Measurements from ENCODE around the gene SLC25A17. TPM values are rescaled to one million over a fixed set of nuclear protein-coding genes. Genes with fewer than 3 reads are reported as not detected.

The SLC25A17 gene
- total RNA-seq, 2 donors from 2014 or later = 7.6 to 8.3 TPM

- H3K27ac ChIP-seq = no peak overlapping the region
- H3K27me3 ChIP-seq = no peaks in the 10 kb centered on the region
- DNase-seq (no peak), ATAC-seq (no peak)
- intact Hi-C loops (cut with DNase I) = no loop called here
- H3K4me3 ChIP-seq = no peak overlapping the region
- TF ChIP-seq CTCF (IDR thresholded peaks at IDR 0.05) = no peak
- no peak for TF ChIP-seq POLR2A (IDR thresholded peaks at IDR 0.05)
- peaks cover 14% of the 10 kb centered on the region for H3K4me1 ChIP-seq
- no peaks in the 10 kb centered on the region for H3K36me3 ChIP-seq (replicated peaks in 1 of 2; ENCODE audit: insufficient read depth in 1 of 2, low read depth in 2 of 2)
- 53% methylated on average over 1 of the region's 1 CpG; no CpG with 5 or more reads in 1 of the 2 donors for WGBS, 2 donors
- H3K9me3 ChIP-seq = peaks cover 0 to 6% (median 0%) of the 10 kb centered on the region in 3 donors
Measured at GRCh38 chr22:40747361-40747760, 71.8 kb downstream of the SLC25A17 start.

- Histone ChIP-seq H3K27me3 (no peaks in the 10 kb centered on the region), H3K4me1 (peaks cover 8% of the 10 kb centered on the region), H3K4me3 (no peak overlapping the region), H3K27ac (no peak overlapping the region), H3K9me3 (peaks cover 0 to 6% (median 0%) of the 10 kb centered on the region in 3 donors), H3K36me3 (replicated peaks in 1 of 2; ENCODE audit: insufficient read depth in 1 of 2, low read depth in 2 of 2) (no peaks in the 10 kb centered on the region)
- intact Hi-C loops (cut with DNase I) = no loop called here
- ATAC-seq (no peak), DNase-seq (no peak)
- TF ChIP-seq POLR2A (IDR thresholded peaks at IDR 0.05) = no peak
- TF ChIP-seq CTCF (IDR thresholded peaks at IDR 0.05) = no peak
- 58 to 73% methylated on average over 4 to 10 of the region's 12 CpGs for WGBS, 2 donors
Measured at GRCh38 chr22:40746428-40747220, 72.5 kb downstream of the SLC25A17 start.

GRCh38 chr22:40743768-40744167 is 75.4 kb downstream of the SLC25A17 start:
- ATAC-seq = no peak
- H3K27ac ChIP-seq = no peak overlapping the region
- intact Hi-C loops (cut with DNase I) = no loop called here

GRCh38 chr22:40741116-40741515 is 78.0 kb downstream of the SLC25A17 start:
- H3K27ac ChIP-seq = no peak overlapping the region
- 65 to 68% methylated on average over 4 of the region's 4 CpGs for WGBS, 2 donors
- intact Hi-C loops (cut with DNase I) = no loop called here
- H3K4me3 ChIP-seq = no peak overlapping the region
- H3K9me3 ChIP-seq = no peaks in the 10 kb centered on the region
- H3K36me3 ChIP-seq (replicated peaks in 1 of 2; ENCODE audit: insufficient read depth in 1 of 2, low read depth in 2 of 2) = no peaks in the 10 kb centered on the region
- DNase-seq = no peak
- no peak for ATAC-seq
- TF ChIP-seq POLR2A (IDR thresholded peaks at IDR 0.05) (no peak), CTCF (IDR thresholded peaks at IDR 0.05) (no peak)
- no peaks in the 10 kb centered on the region for H3K4me1 ChIP-seq
- H3K27me3 ChIP-seq = no peaks in the 10 kb centered on the region

More at GRCh38 chr22:40743768-40744167, 75.4 kb downstream of the SLC25A17 start:
- no peak for DNase-seq
- WGBS, 2 donors = 85 to 92% methylated on average over 9 of the region's 9 CpGs
- Histone ChIP-seq H3K27me3 (no peaks in the 10 kb centered on the region), H3K4me3 (no peak overlapping the region), H3K36me3 (replicated peaks in 1 of 2; ENCODE audit: insufficient read depth in 1 of 2, low read depth in 2 of 2) (no peaks in the 10 kb centered on the region), H3K4me1 (no peaks in the 10 kb centered on the region), H3K9me3 (peaks cover 0 to 6% (median 0%) of the 10 kb centered on the region in 3 donors)
- TF ChIP-seq CTCF (IDR thresholded peaks at IDR 0.05) = no peak
- no peak for TF ChIP-seq POLR2A (IDR thresholded peaks at IDR 0.05)

GRCh38 chr22:40739721-40740120 is 79.4 kb downstream of the SLC25A17 start:
- H3K27me3 ChIP-seq = no peaks in the 10 kb centered on the region
- WGBS, 2 donors = 81 to 91% methylated on average over 3 of the region's 3 CpGs
- ATAC-seq (no peak), DNase-seq (no peak)
- no peak overlapping the region for H3K27ac ChIP-seq
- no peaks in the 10 kb centered on the region for H3K4me1 ChIP-seq
- H3K4me3 ChIP-seq = no peak overlapping the region
- intact Hi-C loops (cut with DNase I) = no loop called here
- TF ChIP-seq POLR2A (IDR thresholded peaks at IDR 0.05) (no peak), CTCF (IDR thresholded peaks at IDR 0.05) (no peak)
- H3K36me3 ChIP-seq (replicated peaks in 1 of 2; ENCODE audit: insufficient read depth in 1 of 2, low read depth in 2 of 2) = no peaks in the 10 kb centered on the region
- no peaks in the 10 kb centered on the region for H3K9me3 ChIP-seq

Data from body of pancreas (tissue), 4 donors.